ENCODE measurements around the gene R3HCC1L.

DNA sequence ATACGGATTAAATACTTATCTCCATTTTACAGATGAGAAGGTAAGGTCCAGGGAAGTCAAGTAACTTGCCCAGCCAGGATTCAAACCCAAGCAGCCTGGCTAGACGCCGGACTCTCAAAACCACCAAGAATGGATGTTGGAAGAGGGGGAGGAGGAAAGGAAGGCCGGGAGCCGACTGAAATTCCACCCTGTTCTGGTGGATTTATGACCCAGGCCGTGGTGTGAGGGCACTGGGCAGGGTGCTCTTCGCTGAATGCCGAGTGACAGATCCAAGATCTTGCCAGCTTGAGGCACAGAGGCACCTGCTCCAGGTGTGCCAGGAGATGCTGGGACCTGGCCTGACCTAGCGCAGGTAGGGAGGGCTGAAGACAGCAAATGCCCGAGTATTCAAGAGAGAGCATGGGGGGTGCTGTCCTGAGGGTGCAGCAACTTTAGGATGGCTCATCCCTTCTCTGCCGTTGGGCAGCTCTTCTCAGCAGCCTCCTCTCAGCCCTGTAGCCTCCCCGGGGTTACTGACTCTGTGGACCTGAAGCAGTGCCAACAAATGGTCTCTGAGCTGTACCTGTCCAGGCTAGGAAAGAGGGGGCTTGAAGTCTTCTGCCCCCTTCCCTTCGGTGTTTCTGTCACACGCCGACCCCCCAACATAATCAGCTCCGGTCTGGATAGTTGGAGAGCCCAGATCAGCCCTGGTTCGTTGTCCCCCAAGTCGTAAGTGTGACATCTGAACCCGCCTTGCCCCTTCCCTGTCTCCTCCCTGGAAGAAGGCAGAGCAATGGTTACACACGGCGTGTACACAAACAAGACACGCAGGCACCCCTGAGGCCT lies 132.8 kb downstream of the R3HCC1L start:
- TF ChIP-seq, protein P1, sequence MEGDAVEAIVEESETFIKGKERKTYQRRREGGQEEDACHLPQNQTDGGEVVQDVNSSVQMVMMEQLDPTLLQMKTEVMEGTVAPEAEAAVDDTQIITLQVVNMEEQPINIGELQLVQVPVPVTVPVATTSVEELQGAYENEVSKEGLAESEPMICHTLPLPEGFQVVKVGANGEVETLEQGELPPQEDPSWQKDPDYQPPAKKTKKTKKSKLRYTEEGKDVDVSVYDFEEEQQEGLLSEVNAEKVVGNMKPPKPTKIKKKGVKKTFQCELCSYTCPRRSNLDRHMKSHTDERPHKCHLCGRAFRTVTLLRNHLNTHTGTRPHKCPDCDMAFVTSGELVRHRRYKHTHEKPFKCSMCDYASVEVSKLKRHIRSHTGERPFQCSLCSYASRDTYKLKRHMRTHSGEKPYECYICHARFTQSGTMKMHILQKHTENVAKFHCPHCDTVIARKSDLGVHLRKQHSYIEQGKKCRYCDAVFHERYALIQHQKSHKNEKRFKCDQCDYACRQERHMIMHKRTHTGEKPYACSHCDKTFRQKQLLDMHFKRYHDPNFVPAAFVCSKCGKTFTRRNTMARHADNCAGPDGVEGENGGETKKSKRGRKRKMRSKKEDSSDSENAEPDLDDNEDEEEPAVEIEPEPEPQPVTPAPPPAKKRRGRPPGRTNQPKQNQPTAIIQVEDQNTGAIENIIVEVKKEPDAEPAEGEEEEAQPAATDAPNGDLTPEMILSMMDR (conservative IDR thresholded peaks at IDR 0.05 in 1 of 2, IDR thresholded peaks at IDR 0.05 in 1 of 2; ENCODE audit: extremely low read depth in 1 of 2, insufficient read depth in 1 of 2, low read depth in 1 of 2, low read length in 2 of 2) = no peak
- TF ChIP-seq EZH2 (IDR thresholded peaks at IDR 0.05; ENCODE audit: borderline replicate concordance, low read length) = no peak

Measured in mammary epithelial cell (primary cell).